MCF 10A (cell line): ENCODE data around the gene MDH2. TPM values are rescaled to one million over a fixed set of nuclear protein-coding genes. Genes with fewer than 3 reads are reported as not detected.
"Not testable (repeated sequence)": the region's sequence is repeated elsewhere in the genome, so short reads cannot be mapped to it uniquely, and the experiment has no call there.

Source experiments
- BruUV-seq: library from RNA; stranded (reverse); fragments of 400-500 nt; replicated peaks from 2 replicates; lab custom pipeline; 2021; lab: Mats Ljungman, UMichigan
- CTCF ChIA-PET: fragments of 300-600 bp; sonication (Branson Sonifier 250); formaldehyde crosslinking; extraction: SDS; loops from one replicate; lab custom pipeline; 2021; ENCODE audit warnings: antibody characterized with exemption, inconsistent platforms; lab: Yijun Ruan, JAX
- POLR2A ChIA-PET: fragments of 300-600, 350-650 bp; sonication (Branson Sonifier 250); formaldehyde crosslinking; extraction: SDS; loops from one replicate; lab custom pipeline; 2020; ENCODE audit warnings: antibody characterized with exemption, inconsistent platforms; lab: Yijun Ruan, JAX
- DNase-seq: peaks from one replicate; pipeline ENCODE4 v3.0.0-alpha.2; 2018; ENCODE audit not compliant: unreplicated experiment
- H3K27ac Mint-ChIP-seq: one replicate; pipeline ENCODE4 v1.8.0; 2022; ENCODE audit warnings: mild to moderate bottlenecking, low read depth, mixed read lengths; ENCODE audit not compliant: unreplicated experiment
- H3K27me3 Mint-ChIP-seq: one replicate; pipeline ENCODE4 v1.8.0; 2022; ENCODE audit warnings: mixed read lengths; ENCODE audit not compliant: insufficient read depth, unreplicated experiment
- H3K36me3 Mint-ChIP-seq: one replicate; pipeline ENCODE4 v1.8.0; 2022; ENCODE audit warnings: mild to moderate bottlenecking, moderate library complexity, mixed read lengths; ENCODE audit not compliant: insufficient read depth, unreplicated experiment
- H3K4me1 Mint-ChIP-seq: one replicate; pipeline ENCODE4 v1.8.0; 2022; ENCODE audit warnings: mixed read lengths; ENCODE audit not compliant: insufficient read depth, unreplicated experiment
- H3K4me3 Mint-ChIP-seq: one replicate; pipeline ENCODE4 v1.8.0; 2022; ENCODE audit warnings: mild to moderate bottlenecking, moderate library complexity, mixed read lengths; ENCODE audit not compliant: unreplicated experiment
- H3K9me3 Mint-ChIP-seq: one replicate; pipeline ENCODE4 v1.8.0; 2022; ENCODE audit warnings: mixed read lengths; ENCODE audit not compliant: unreplicated experiment
- CTCF ChIP-seq: fragments of 200-600 bp; IDR thresholded peaks from one replicate; pipeline ENCODE4 v1.8.0; 2022; ENCODE audit warnings: antibody characterized with exemption, mild to moderate bottlenecking; ENCODE audit not compliant: unreplicated experiment
- intact Hi-C: fragments of 100-400 bp; cut with micrococcal nuclease; formaldehyde crosslinking; loops from 2 replicates; pipeline ENCODE4 v1.14.1; 2022
- total RNA-seq: library from RNA; stranded (reverse); gene quantifications from 2 replicates; pipeline ENCODE4 v1.2.3, GENCODE V29; 2022

Gene MDH2
- total RNA-seq, 1 experiment from 2014 or later = 328 TPM

- CTCF ChIA-PET = interaction anchor here (0.5 kb wide), 1 partner anchor 55 kb away, joined by 3 read pairs; no protein-coding TSS in a partner anchor
- H3K36me3 Mint-ChIP-seq = no peaks in the 10 kb centered on the region
- BruUV-seq = no TSS peak
- H3K4me3 Mint-ChIP-seq = no peak overlapping the region
- peaks cover 5% of the 10 kb centered on the region for H3K4me1 Mint-ChIP-seq
- no peaks in the 10 kb centered on the region for H3K27me3 Mint-ChIP-seq
- DNase-seq = no peak
- no peak for TF ChIP-seq CTCF
- H3K27ac Mint-ChIP-seq = peak overlapping the region; percentile 82
- intact Hi-C loops = no loop called here
- H3K9me3 Mint-ChIP-seq = no peaks in the 10 kb centered on the region
- POLR2A ChIA-PET = no interaction called here
Measured at GRCh38 chr7:76077435-76077834, 29.5 kb downstream of the MDH2 start.

- CTCF ChIA-PET = no interaction called here
- Mint-ChIP-seq H3K27me3 (no peaks in the 10 kb centered on the region), H3K27ac (no peak overlapping the region), H3K36me3 (no peaks in the 10 kb centered on the region), H3K4me3 (no peak overlapping the region), H3K9me3 (no peaks in the 10 kb centered on the region), H3K4me1 (peaks cover 11% of the 10 kb centered on the region)
- POLR2A ChIA-PET = no interaction called here
- intact Hi-C loops = no loop called here
- no peak for DNase-seq
- TF ChIP-seq CTCF = no peak
- BruUV-seq = no TSS peak
Measured at GRCh38 chr7:76080204-76080603, 32.3 kb downstream of the MDH2 start.

GRCh38 chr7:76084115-76084514, 36.2 kb downstream of the MDH2 start:
- H3K36me3 Mint-ChIP-seq, intact Hi-C loops, DNase-seq, H3K9me3 Mint-ChIP-seq, H3K27me3 Mint-ChIP-seq, CTCF ChIA-PET, BruUV-seq, H3K4me3 Mint-ChIP-seq: not testable (repeated sequence)
- POLR2A ChIA-PET = interaction anchor here (0.6 to 1.6 kb wide), 4 partner anchors 10 to 274 kb away, joined by 3 to 6 read pairs (median 3); partner anchors contain the start of gene STYXL1
- Mint-ChIP-seq H3K27ac (peak overlapping the region; percentile 71), H3K4me1 (peaks cover 25% of the 10 kb centered on the region)

- DNase-seq = peak; percentile 76
- Mint-ChIP-seq H3K9me3 (no peaks in the 10 kb centered on the region), H3K4me3 (no peak overlapping the region), H3K27ac (peak overlapping the region; percentile 80), H3K36me3 (no peaks in the 10 kb centered on the region), H3K27me3 (no peaks in the 10 kb centered on the region), H3K4me1 (peaks cover 25% of the 10 kb centered on the region)
- ChIA-PET POLR2A (interaction anchor here (1.0 to 3.5 kb wide), 4 partner anchors 19 to 39 kb away, joined by 5 to 15 read pairs (median 7); partner anchors contain the start of genes MDH2 and STYXL1), CTCF (interaction anchor here (0.6 to 1.2 kb wide), 3 partner anchors 40 to 92 kb away, joined by 3 to 4 read pairs (median 4); no protein-coding TSS in a partner anchor)
- no TSS peak for BruUV-seq
- no peak for TF ChIP-seq CTCF
- intact Hi-C loops = no loop called here
Measured at GRCh38 chr7:76086070-76086469, 38.2 kb downstream of the MDH2 start.

- BruUV-seq, H3K9me3 Mint-ChIP-seq, intact Hi-C loops, H3K4me3 Mint-ChIP-seq, H3K27me3 Mint-ChIP-seq, H3K36me3 Mint-ChIP-seq: not testable (repeated sequence)
- H3K27ac Mint-ChIP-seq = peak overlapping the region; percentile 80
- ChIA-PET CTCF (interaction anchor here (0.6 kb wide), 1 partner anchor 168 kb away, joined by 3 read pairs; no protein-coding TSS in a partner anchor), POLR2A (interaction anchor here (0.6 to 3.5 kb wide), 11 partner anchors 9 to 273 kb away, joined by 3 to 15 read pairs (median 4); partner anchors contain the start of genes MDH2 and STYXL1)
- H3K4me1 Mint-ChIP-seq = peaks cover 25% of the 10 kb centered on the region
- peak; percentile 93 for DNase-seq
Measured at GRCh38 chr7:76087362-76087791, 39.5 kb downstream of the MDH2 start.
